Osteocyte (in vitro differentiated cells): ENCODE data around the gene PSENEN. TPM values are rescaled to one million over a fixed set of nuclear protein-coding genes. Genes with fewer than 3 reads are reported as not detected.

Experiments used
- DNase-seq: peaks from one replicate; pipeline ENCODE4 v3.0.0; 2021; ENCODE audit warnings: mixed read lengths; ENCODE audit not compliant: unreplicated experiment; ENCODE audit errors: extremely low spot score
- H3K27ac Mint-ChIP-seq: one replicate; pipeline ENCODE4 v1.8.0; 2021; ENCODE audit warnings: mild to moderate bottlenecking, mixed read lengths; ENCODE audit not compliant: unreplicated experiment
- H3K27me3 Mint-ChIP-seq: one replicate; pipeline ENCODE4 v1.8.0; 2021; ENCODE audit warnings: mixed read lengths; ENCODE audit not compliant: unreplicated experiment
- H3K36me3 Mint-ChIP-seq: one replicate; pipeline ENCODE4 v1.8.0; 2021; ENCODE audit warnings: mixed read lengths; ENCODE audit not compliant: unreplicated experiment
- H3K4me1 Mint-ChIP-seq: one replicate; pipeline ENCODE4 v1.8.0; 2021; ENCODE audit warnings: mixed read lengths; ENCODE audit not compliant: unreplicated experiment
- H3K4me3 Mint-ChIP-seq: one replicate; pipeline ENCODE4 v1.8.0; 2021; ENCODE audit warnings: mild to moderate bottlenecking, moderate library complexity, mixed read lengths; ENCODE audit not compliant: unreplicated experiment
- H3K9me3 Mint-ChIP-seq: one replicate; pipeline ENCODE4 v1.8.0; 2021; ENCODE audit warnings: mixed read lengths; ENCODE audit not compliant: unreplicated experiment
- CTCF ChIP-seq: fragments of 200-600 bp; sonication (generic); IDR thresholded peaks from 2 replicates; pipeline ENCODE4 v1.5.0; 2021; ENCODE audit warnings: antibody characterized with exemption, mild to moderate bottlenecking, moderate library complexity
- total RNA-seq: library from RNA; stranded (reverse); gene quantifications from 2 replicates; pipeline ENCODE4 v1.2.1, GENCODE V29; 2021

Gene PSENEN
- total RNA-seq, 1 donor from 2014 or later, result 72.6 TPM

DNA sequence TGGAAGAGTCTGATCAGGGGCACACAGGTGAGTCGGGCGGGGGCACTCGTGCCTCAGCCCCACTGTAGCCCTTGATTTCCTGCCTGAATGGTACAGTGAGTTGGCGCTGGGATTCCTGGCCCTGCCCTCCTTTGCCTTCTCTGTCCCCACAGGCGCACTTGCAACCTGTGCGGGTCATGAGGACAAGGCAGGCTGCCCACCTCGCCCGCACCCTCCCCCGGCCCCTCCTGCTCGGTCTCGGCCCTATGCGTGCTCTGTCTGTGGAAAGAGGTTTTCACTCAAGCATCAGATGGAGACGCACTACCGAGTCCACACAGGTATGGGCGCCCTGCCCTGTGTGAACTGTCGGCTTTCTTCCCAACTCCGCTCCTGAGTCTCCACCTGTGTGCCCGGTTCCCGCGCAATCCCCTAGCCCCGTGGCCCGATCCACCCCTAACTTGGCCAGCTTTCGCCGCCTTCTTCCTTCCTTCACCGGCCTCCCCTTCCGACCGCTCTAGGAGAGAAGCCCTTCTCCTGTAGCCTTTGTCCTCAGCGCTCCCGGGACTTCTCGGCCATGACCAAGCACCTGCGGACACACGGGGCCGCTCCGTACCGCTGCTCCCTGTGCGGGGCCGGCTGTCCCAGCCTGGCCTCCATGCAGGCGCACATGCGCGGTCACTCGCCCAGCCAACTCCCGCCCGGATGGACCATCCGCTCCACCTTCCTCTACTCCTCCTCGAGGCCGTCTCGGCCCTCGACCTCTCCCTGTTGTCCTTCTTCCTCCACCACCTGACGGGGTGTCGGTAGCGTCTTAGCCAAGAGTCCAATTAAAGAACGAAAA is 29.3 kb upstream of the PSENEN start:
- Mint-ChIP-seq H3K4me3 (peak overlapping the region; percentile 91), H3K27ac (peak overlapping the region; percentile 98), H3K4me1 (peaks cover 26% of the 10 kb centered on the region), H3K36me3 (peaks cover 2% of the 10 kb centered on the region), H3K9me3 (no peaks in the 10 kb centered on the region), H3K27me3 (no peaks in the 10 kb centered on the region)
- no peak for DNase-seq
- TF ChIP-seq CTCF, result no peak

GRCh38 chr19:35716801-35717664 is 28.4 kb upstream of the PSENEN start:
- H3K4me1 Mint-ChIP-seq, result peaks cover 26% of the 10 kb centered on the region
- DNase-seq, result peak; percentile 96

DNA sequence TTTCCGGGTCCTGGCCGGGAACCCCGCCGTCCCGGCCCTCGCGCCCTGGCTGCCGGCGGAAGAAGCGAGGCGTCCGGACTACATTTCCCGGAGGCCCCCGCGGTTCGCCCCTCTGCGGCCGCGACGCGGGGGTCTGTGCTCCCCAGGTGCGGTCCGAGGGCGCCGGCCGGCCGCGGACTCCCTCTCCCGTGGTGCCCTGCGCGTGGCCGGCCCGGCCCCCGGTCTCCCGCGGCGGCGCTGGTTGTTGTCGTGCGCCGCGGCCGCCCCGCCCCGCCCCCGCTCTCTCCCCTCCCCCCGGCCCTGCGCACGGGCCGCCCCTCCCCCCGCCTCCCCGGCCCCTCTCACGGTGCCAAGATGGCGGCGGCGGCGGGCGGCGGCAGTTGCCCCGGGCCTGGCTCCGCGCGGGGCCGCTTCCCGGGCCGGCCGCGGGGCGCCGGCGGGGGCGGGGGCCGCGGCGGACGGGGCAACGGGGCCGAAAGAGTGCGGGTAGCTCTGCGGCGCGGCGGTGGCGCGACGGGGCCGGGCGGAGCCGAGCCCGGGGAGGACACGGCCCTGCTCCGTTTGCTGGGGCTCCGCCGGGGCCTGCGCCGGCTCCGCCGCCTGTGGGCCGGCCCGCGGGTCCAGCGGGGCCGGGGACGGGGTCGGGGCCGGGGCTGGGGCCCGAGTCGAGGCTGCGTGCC is 27.6 kb upstream of the PSENEN start, which contains the start of gene KMT2B:
Gene KMT2B (plus strand): TSS at position 339 of the 680 bp plus-strand sequence. CDS start 16 bp downstream, at position 355.
- Mint-ChIP-seq H3K4me1 (peaks cover 26% of the 10 kb centered on the region), H3K4me3 (peak within 1 kb of the TSS; percentile 91), H3K36me3 (peaks cover 15% of the 10 kb centered on the region), H3K27me3 (no peaks in the 10 kb centered on the region), H3K9me3 (no peaks in the 10 kb centered on the region), H3K27ac (peak within 1 kb of the TSS; percentile 98)
- no peak for TF ChIP-seq CTCF
- peak; percentile 99 for DNase-seq

More at GRCh38 chr19:35716801-35717664, 28.4 kb upstream of the PSENEN start:
- H3K36me3 Mint-ChIP-seq, result peaks cover 8% of the 10 kb centered on the region
- H3K27ac Mint-ChIP-seq, result peak overlapping the region; percentile 98
- peak; percentile 94 for TF ChIP-seq CTCF
- H3K27me3 Mint-ChIP-seq, result no peaks in the 10 kb centered on the region
- H3K9me3 Mint-ChIP-seq, result no peaks in the 10 kb centered on the region
- peak overlapping the region; percentile 91 for H3K4me3 Mint-ChIP-seq

DNA sequence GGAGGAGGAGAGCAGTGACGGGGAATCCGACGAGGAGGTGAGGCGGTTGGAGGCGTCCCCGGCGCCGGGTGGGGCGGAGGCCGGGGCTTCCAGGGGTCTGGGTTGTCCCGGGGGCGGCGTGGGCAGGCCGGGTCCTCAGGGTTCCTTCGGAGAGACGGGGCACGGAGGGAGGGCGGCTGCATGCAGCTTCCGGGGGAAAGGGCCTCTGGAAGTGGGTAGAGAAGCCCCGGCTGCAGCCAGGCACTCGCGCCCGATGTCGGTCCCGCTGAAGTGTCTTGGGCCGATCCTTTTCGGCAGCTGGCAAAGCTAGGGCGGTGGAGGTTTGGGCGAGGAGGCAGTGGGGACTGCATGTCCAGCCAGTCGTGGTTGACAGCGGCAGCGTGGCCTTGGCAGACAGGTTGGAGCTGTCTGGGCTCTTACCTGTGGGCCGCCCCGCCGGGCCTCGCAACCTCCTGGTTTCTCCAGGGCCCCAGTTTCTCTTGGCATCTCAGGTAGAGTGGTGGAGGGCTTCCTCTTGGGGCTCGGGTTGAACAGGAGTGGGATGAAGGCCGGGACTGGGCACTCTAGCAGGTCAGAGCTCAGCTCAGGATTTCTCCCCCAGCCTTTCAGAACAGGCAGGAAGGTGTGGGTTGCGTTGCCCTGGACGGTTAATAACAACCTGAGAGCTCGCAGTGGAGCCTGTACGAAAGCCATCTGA is 27.0 kb upstream of the PSENEN start:
- Mint-ChIP-seq H3K4me1 (peaks cover 26% of the 10 kb centered on the region), H3K27ac (peak overlapping the region; percentile 69), H3K36me3 (peaks cover 15% of the 10 kb centered on the region), H3K9me3 (no peaks in the 10 kb centered on the region), H3K27me3 (no peaks in the 10 kb centered on the region), H3K4me3 (peak overlapping the region; percentile 84)
- TF ChIP-seq CTCF, result no peak
- DNase-seq, result no peak
